Measurements from ENCODE around the gene ESYT2.
"Not testable (repeated sequence)": the region's sequence is repeated elsewhere in the genome, so short reads cannot be mapped to it uniquely, and the experiment has no call there.

Gene ESYT2, protein sequence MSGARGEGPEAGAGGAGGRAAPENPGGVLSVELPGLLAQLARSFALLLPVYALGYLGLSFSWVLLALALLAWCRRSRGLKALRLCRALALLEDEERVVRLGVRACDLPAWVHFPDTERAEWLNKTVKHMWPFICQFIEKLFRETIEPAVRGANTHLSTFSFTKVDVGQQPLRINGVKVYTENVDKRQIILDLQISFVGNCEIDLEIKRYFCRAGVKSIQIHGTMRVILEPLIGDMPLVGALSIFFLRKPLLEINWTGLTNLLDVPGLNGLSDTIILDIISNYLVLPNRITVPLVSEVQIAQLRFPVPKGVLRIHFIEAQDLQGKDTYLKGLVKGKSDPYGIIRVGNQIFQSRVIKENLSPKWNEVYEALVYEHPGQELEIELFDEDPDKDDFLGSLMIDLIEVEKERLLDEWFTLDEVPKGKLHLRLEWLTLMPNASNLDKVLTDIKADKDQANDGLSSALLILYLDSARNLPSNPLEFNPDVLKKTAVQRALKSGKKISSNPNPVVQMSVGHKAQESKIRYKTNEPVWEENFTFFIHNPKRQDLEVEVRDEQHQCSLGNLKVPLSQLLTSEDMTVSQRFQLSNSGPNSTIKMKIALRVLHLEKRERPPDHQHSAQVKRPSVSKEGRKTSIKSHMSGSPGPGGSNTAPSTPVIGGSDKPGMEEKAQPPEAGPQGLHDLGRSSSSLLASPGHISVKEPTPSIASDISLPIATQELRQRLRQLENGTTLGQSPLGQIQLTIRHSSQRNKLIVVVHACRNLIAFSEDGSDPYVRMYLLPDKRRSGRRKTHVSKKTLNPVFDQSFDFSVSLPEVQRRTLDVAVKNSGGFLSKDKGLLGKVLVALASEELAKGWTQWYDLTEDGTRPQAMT

GRCh38 chr7:158829342-158830210 is at the start of gene ESYT2:
Gene ESYT2 (minus strand): TSS chr7:158829509. CDS start chr7:158829418, 91 bp downstream.
- peak; percentile 97 to 100 (median 99) for DNase-seq (ENCODE audit: low read depth in 3 of 3)

- not testable (repeated sequence) for DNase-seq (ENCODE audit: low read depth in 3 of 3)
These were observed 49.1 kb upstream of the ESYT2 start for GRCh38 chr7:158878151-158879079.

DNA sequence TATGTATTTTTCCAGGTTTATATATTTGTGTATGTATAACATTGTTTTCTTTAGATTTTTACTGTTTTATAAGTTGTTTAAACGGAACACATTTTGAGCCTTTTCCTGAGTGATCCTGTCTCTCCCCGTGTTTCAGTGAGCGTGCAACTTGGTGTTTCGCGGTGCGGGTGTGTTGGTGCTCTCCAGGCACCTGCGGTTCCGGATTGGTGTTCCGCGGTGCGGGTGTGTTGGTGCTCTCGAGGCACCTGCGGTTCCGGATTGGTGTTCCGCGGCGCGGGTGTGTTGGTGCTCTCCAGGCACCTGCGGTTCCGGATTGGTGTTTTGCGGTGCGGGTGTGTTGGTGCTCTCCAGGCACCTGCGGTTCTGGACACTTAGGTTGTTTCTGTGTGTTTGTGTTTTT is 47.7 kb upstream of the ESYT2 start:
- DNase-seq (ENCODE audit: low read depth in 3 of 3) = no peak

- DNase-seq (ENCODE audit: low read depth in 3 of 3) = no peak
These were observed 40.6 kb upstream of the ESYT2 start for GRCh38 chr7:158869876-158870275.

DNA sequence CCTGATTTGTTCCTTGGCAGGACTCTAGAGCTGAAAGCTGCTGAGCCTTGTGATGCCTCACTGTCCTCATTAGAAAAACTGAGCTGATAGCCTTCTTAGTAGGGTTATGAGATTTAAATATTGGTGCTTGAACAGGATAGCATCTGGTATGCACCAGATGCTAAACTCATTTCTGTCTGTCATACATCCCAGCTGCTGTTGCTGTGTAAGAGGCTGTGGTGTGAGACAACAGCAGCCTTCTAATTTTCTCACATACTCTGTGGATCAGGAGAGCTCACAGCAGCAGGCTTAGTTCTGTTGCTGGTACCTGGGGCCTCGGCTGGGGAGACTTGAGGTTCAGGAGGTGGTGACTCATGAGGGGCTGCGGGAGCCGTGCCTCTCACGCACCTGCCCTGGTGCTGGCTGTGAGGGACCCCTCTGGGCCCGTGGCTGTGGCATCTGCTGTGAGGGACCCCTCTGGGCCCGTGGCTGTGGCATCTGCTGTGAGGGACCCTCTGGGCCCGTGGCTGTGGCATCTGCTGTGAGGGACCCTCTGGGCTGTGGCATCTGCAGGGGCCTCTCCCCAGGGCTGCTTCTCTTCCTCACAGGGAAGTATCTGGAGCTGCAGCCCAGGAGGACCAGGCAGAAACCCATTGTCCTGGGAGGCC is 39.6 kb upstream of the ESYT2 start:
- no peak for DNase-seq (ENCODE audit: low read depth in 3 of 3)

- DNase-seq (ENCODE audit: low read depth in 3 of 3) = no peak
These were observed 38.1 kb upstream of the ESYT2 start for GRCh38 chr7:158867214-158867984.

DNA sequence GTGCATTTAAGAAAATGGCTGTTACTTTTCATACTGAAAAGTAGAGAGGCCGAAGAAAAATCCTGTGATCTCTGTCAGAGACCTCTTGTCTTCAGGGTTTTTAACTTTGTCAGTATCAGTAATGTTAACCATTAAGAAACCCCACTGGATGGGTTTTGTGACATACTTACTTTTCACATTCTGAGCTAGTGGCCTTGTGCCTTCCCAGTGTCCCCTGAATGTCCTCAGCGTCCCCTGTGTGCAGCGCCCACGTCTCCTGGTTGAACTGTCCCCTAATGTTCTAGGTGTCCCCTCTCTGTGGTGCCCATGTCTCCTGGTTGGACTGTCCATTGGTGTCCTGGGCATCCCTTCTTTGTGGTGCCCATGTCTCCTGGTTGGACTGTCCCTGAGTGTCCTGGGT is 36.7 kb upstream of the ESYT2 start:
- DNase-seq (ENCODE audit: low read depth in 3 of 3) = no peak

- DNase-seq (ENCODE audit: low read depth in 3 of 3) = no peak
These were observed 36.2 kb upstream of the ESYT2 start for GRCh38 chr7:158865462-158865922.

DNA sequence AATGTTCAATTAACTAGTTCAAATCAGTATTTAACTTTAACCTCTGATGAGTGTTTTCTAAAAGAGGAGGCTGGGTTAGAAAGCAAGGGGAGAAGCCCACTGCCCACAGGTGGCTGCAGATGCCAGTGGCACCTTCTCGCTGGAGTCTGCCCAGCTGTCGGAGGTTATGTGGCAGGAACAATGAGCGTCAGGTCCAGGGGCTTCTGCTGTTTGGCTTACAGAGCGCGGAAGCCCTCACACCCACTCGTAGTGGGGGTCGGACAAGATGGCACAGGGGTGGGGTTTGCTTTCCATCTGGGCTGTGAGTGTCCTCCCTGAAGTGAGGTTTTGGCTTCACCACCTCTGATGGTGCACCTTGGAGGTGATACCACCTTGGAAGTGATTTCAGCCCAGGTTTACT is 35.5 kb upstream of the ESYT2 start:
- no peak for DNase-seq (ENCODE audit: low read depth in 3 of 3)

GRCh38 chr7:158864507-158864820 is 35.2 kb upstream of the ESYT2 start:
- no peak for DNase-seq (ENCODE audit: low read depth in 3 of 3)

DNA sequence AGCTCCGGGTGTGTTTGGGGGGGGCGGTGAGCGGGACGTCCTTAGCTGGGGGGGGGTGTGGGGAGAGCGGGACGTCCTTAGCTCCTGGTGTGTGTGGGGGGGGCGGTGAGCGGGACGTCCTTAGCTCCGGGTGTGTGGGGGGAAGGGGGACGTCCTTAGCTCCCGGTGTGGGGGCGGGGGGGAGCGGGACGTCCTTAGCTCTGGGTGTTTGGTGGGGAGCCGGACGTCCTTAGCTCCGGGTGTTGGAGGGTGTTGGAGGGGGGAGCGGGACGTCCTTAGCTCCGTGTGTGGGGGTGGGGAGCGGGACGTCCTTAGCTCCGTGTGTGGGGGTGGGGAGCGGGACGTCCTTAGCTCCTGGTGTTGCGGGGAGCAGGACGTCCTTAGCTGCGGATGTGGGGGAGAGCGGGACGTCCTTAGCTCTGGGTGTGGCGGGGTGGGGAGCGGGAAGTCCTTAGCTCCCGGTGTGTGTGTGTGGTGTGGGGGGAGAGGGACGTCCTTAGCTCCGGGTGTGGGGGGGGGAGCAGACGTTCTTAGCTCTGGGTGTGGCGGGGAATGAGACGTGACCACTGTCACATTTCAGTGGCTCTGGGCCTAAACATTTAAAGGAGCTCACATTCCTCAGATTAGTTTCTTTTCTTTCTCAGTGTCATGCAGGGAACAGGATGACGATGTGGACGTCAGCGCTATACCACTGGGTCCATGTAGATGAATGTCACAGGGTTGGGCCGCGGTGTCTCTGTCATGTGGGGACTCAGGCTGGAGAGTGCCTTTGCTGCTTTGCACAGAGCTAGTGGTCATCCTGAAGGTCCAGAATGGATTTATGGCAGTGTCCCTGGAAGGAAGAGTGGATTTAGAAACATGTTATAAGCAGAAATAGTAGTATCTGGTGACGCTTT is 34.5 kb upstream of the ESYT2 start:
- DNase-seq (ENCODE audit: low read depth in 3 of 3) = peak; percentile 20 to 46 (median 25)

DNA sequence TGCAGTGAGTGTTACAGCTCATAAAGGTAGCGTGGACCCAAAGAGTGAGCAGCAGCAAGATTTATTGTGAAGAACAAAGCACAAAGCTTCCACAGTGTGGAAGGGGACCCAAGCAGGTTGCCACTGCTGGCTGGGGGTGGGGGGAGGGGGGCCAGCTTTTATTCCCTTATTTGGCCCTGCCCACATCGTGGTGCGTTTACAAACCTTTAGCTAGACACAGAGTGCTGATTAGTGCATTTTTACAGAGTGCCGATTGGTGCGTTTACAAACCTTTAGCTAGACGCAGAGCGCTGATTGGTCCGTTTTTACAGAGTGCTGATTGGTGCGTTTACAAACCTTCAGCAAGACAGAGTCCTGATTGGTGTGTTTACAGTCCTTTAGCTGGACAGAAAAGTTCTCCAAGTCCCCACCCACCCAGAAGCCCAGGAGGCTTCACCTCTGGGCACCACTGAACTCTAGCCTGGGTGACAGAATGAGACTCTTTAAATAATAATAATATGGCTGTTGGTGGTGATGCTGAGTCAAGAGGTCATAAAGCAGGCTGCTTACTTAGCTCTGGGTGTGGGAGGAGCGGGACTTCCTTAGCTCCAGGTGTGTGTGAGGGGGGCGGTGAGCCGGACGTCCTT is 33.8 kb upstream of the ESYT2 start:
- peak in 2 of 3 donors; percentile 15 to 46 for DNase-seq (ENCODE audit: low read depth in 3 of 3)

DNA sequence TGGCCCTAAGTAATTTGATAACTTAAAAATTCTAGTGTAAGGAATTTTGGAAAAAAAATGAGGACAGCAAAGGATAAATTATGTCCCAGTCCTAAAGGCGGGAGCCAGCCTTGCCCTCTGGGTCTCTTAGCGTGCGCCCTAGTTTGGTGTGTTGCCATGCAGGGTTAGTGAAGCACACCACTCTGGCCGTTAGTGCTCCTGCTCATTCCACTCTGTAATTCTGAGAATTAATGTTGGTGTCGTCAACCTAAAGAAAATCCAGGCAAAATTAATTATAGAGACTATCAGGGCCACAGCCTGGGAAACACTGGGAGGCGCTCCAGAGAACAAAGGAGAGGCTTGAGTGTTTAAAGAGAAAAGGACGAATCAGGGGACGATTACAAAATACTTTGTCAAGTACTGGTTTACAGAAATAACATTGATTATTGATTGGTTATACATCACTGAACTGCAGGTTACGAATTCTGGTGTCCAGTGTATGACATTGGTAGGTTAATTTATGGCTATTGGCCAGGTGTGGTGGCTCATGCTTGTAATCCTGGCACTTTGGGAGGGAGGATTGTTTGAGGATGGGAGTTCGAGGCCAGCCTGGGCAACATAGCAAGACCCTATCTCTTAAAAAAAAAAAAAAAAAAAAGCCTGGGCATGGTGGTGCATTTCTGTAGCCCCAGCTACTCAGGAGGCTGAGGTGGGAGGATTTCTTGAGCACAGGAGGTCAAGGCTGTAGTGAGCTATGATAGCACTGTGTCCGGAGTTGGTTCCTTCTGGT is 32.8 kb upstream of the ESYT2 start:
- no peak for DNase-seq (ENCODE audit: low read depth in 3 of 3)

- DNase-seq (ENCODE audit: low read depth in 3 of 3) = no peak
These were observed 31.9 kb upstream of the ESYT2 start for GRCh38 chr7:158861004-158861787.

DNA sequence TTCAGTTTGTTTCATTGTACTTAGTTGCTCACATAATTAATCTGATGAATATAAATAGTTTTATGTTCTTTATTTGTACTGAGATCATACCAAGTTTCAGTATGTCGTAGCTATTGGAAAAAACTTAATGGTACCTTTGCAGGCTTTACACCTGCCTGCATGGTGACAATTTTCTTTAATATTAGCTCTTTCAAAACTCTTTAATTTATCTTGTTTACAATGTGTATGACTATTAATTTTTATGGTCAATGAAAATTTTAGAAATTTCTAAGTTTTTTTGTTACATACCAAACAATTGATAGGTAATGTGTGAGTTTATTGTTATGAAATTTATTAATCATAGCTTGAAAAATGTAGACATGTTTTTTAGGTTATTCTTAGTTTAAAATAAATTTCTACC is 31.1 kb upstream of the ESYT2 start:
- DNase-seq (ENCODE audit: low read depth in 3 of 3) = no peak
